Measurements from ENCODE around the gene POLDIP2. TPM values are rescaled to one million over a fixed set of nuclear protein-coding genes. Genes with fewer than 3 reads are reported as not detected.

The POLDIP2 gene
- total and polyA plus RNA-seq, 9 of the 15 experiments (the other 6 are each of a cell fraction or from before 2014, with no cell fraction given), result 22.0 to 137 (median 104) TPM

- TF ChIP-seq E2F8 (IDR thresholded peaks at IDR 0.05; ENCODE audit: low read depth, partially characterized antibody) (peak; percentile 45), KDM4B (IDR thresholded peaks at IDR 0.05; ENCODE audit: borderline replicate concordance in 2 of 2, low read depth in 1 of 2) (peak in 1 of 2 experiments; percentile 23; a peak in 1 of 4 replicates), ZNF165 (CRISPR knock-in tag; IDR thresholded peaks at IDR 0.05; ENCODE audit: borderline replicate concordance) (no peak), RBBP5 (IDR thresholded peaks at IDR 0.05; ENCODE audit: borderline replicate concordance, insufficient read depth, low read length, poor library complexity, severe bottlenecking) (peak; percentile 87), ZNF444 (CRISPR knock-in tag; IDR thresholded peaks at IDR 0.05) (no peak), XRCC5 (IDR thresholded peaks at IDR 0.05; ENCODE audit: low read depth, low read length) (0 out of 2 replicates have a peak, but pooled peaks have one; percentile 34), PYGO2 (tag; IDR thresholded peaks at IDR 0.05) (no peak), HEY1 (CRISPR knock-in tag; IDR thresholded peaks at IDR 0.05; ENCODE audit: borderline replicate concordance) (no peak), NRF1 (conservative IDR thresholded peaks at IDR 0.05 in 1 of 2, IDR thresholded peaks at IDR 0.05 in 1 of 2) (peak; percentile 70 to 73), ASH1L (IDR thresholded peaks at IDR 0.05; ENCODE audit: borderline replicate concordance, low read depth, partially characterized antibody) (peak; percentile 77), TBL1XR1 (IDR thresholded peaks at IDR 0.05; ENCODE audit: low read length in 2 of 2) (no peak), ZNF518B (CRISPR knock-in tag; IDR thresholded peaks at IDR 0.05) (no peak), SP2 (IDR thresholded peaks at IDR 0.05; ENCODE audit: extremely low read depth, low read depth, low read length, poor library complexity, severe bottlenecking) (peak; percentile 49), RCOR1 (IDR thresholded peaks at IDR 0.05; ENCODE audit: borderline replicate concordance in 1 of 2, low read depth in 2 of 2, low read length in 2 of 2) (no peak), FOSL1 (tag; conservative IDR thresholded peaks at IDR 0.05) (no peak), ZNF436 (CRISPR knock-in tag; IDR thresholded peaks at IDR 0.05) (no peak), MTA2 (IDR thresholded peaks at IDR 0.05; ENCODE audit: low read depth) (no peak), EHMT2 (IDR thresholded peaks at IDR 0.05) (no peak)
These were observed 38.3 kb downstream of the POLDIP2 start, which contains the start of gene TMEM97 (continued) for GRCh38 chr17:28318759-28319597.

All from K562 (cell line).